Esophagus muscularis mucosa (tissue), 3 donors: ENCODE data around the gene SLC39A11.

Source experiments
- CTCF ChIP-seq, 3 experiments: fragments of 200-600 bp in 2 of 3; fragments of 450-650 bp in 1 of 3; sonication (generic) in 2 of 3; IDR thresholded peaks; one replicate each; pipeline ENCODE4 v1.5.1; 2017 to 2019; ENCODE audit warnings: antibody characterized with exemption in 3 of 3, mild to moderate bottlenecking in 2 of 3, moderate library complexity in 1 of 3
- POLR2A ChIP-seq: fragments of 450-650 bp; IDR thresholded peaks from one replicate; pipeline ENCODE4 v1.6.1; 2017; ENCODE audit warnings: antibody characterized with exemption, moderate library complexity, mild to moderate bottlenecking, low read depth

DNA sequence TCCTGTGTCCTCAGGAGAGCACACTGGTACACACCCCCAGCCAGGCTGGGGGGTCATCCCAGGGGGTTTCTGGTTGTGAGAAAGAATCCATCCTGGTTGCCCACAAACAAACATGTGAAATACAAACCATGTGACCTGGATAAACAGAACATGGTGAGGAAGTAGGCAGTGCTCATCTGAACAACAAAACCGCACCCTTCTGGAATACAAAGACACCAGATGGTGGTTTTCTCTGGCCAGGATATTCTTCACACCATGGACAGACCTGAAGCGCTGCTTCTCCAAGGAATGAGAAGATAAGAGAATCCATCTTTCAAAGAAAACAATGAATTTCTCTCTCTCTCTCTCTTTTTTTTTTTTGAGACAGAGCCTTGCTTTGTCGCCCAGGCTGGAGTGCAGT is 302.3 kb downstream of the SLC39A11 start:
- TF ChIP-seq CTCF (IDR thresholded peaks at IDR 0.05) = no peak
- TF ChIP-seq POLR2A = no peak
